IPS-18a (cell line): Measurements from ENCODE around the gene HMX1.

ENCODE experiments used
- H3K27ac ChIP-seq: one replicate; pipeline ENCODE4 v1.5.1; 2013; ENCODE audit warnings: low read length
- H3K27me3 ChIP-seq: one replicate; pipeline ENCODE4 v1.6.1; 2013; ENCODE audit warnings: mild to moderate bottlenecking, low read length; ENCODE audit not compliant: control insufficient read depth, insufficient read depth
- H3K36me3 ChIP-seq: one replicate; pipeline ENCODE4 v1.6.1; 2013; ENCODE audit warnings: low read depth, low read length; ENCODE audit not compliant: control insufficient read depth
- H3K4me1 ChIP-seq: one replicate; pipeline ENCODE4 v1.6.1; 2013; ENCODE audit warnings: low read depth, low read length; ENCODE audit not compliant: control insufficient read depth
- H3K4me3 ChIP-seq: one replicate; pipeline ENCODE4 v1.5.1; 2013; ENCODE audit warnings: low read length
- H3K9ac ChIP-seq: one replicate; pipeline ENCODE4 v1.6.1; 2013; ENCODE audit warnings: mild to moderate bottlenecking, low read length, moderate library complexity
- H3K9me3 ChIP-seq: one replicate; pipeline ENCODE4 v1.6.1; 2013; ENCODE audit warnings: low read depth, low read length; ENCODE audit not compliant: control insufficient read depth

Gene HMX1

DNA sequence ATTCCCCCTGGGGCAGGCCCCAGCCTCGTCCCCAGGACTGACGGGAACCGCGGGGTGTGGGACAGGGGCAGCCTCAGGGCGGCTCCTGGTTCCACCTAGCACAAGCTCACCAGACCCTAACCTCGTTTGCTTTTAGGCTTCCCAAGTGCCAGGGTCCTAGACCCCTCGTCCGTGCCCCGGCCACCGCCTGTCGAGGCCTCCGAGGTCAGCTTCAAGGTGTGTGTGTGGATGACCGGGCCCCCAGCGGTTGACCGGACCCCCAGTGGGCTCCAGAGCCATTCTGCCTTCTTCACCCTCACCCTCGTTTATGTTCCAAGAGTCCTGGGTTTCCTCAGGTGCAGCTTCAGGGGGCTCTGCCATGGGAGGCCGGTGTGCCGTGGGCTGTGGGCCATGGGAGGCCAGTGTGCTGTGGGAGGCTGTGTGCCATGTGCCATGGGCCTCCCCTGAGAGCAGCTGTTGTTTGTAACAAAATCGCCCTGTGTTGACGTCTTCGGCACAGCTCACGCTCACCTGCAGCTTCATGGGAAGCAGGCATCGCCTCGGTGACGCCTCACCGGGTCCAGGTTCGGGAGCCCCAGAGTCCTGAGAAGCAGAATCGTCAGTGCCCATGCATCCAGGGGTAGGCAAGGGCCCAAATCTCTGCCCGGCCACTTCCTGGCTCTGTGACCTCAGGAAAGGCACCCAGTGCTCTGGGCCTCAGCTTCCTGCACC is 43.0 kb upstream of the HMX1 start:
- Histone ChIP-seq H3K9ac (no peak overlapping the region), H3K9me3 (no peaks in the 10 kb centered on the region), H3K27ac (no peak overlapping the region), H3K36me3 (no peaks in the 10 kb centered on the region), H3K27me3 (peaks cover 8% of the 10 kb centered on the region), H3K4me1 (no peaks in the 10 kb centered on the region), H3K4me3 (no peak overlapping the region)

DNA sequence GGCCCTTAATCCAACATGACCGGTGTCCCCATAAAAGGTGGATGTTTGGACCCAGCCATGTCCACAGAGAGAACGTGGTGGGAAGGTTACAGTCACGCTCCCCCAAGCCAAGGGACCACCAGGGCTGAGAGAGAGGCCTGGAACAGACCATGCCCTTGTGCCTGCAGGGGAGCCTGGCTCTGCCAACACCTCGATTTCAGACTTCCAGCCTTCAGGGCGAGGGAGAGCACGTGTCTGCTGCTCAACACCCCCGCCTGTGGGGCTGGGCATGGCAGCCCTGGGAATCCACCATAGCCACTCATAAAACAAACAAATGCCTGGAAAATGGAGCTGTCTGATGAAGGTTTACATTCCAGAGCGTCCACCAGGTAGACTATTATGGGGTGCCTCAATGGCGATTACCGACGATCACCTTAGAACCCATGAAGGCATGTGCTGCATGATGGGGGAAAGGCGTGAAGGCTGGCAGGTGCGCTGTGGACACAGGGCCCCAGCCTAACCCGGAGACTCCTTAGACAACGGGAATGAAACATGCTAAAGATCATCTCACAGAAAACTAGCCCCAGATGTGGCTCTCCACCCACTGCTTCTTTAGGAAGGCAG is 42.3 kb upstream of the HMX1 start:
- Histone ChIP-seq H3K9me3 (no peaks in the 10 kb centered on the region), H3K36me3 (no peaks in the 10 kb centered on the region), H3K27ac (no peak overlapping the region), H3K4me3 (no peak overlapping the region), H3K9ac (no peak overlapping the region), H3K4me1 (no peaks in the 10 kb centered on the region), H3K27me3 (peaks cover 8% of the 10 kb centered on the region)

GRCh38 chr4:8913121-8913857 is 41.6 kb upstream of the HMX1 start:
- Histone ChIP-seq H3K9ac (no peak overlapping the region), H3K4me1 (no peaks in the 10 kb centered on the region), H3K4me3 (no peak overlapping the region), H3K27me3 (peaks cover 3% of the 10 kb centered on the region), H3K27ac (no peak overlapping the region), H3K36me3 (no peaks in the 10 kb centered on the region), H3K9me3 (no peaks in the 10 kb centered on the region)

DNA sequence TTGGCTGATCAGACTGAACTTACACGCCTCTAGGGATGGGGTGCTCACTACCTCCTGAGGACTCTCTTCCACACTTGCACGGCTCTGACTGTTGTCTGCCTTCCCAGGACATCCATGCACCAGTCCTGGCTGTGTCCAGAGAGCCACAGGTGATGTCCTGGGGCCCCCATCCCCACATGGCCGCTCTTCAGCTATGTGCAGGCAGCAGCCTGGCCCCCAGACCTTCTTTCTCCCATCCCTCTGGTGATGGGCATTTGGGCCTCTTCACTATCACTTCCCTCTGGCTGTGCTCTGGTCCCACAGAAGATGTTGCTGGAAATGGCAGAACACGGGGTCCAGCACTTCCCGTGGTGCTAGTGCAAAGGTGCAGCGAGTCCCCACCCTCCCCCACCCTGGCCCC is 40.9 kb upstream of the HMX1 start:
- no peak overlapping the region for H3K27ac ChIP-seq
- H3K4me1 ChIP-seq = no peaks in the 10 kb centered on the region

GRCh38 chr4:8912089-8912455 is 40.4 kb upstream of the HMX1 start:
- Histone ChIP-seq H3K27me3 (no peaks in the 10 kb centered on the region), H3K36me3 (no peaks in the 10 kb centered on the region), H3K4me1 (no peaks in the 10 kb centered on the region)

More for the DNA sequence above, 40.9 kb upstream of the HMX1 start:
- H3K27me3 ChIP-seq = no peaks in the 10 kb centered on the region
- no peaks in the 10 kb centered on the region for H3K9me3 ChIP-seq
- no peaks in the 10 kb centered on the region for H3K36me3 ChIP-seq
- H3K4me3 ChIP-seq = no peak overlapping the region
- no peak overlapping the region for H3K9ac ChIP-seq

GRCh38 chr4:8911316-8912088 is 39.9 kb upstream of the HMX1 start:
- H3K36me3 ChIP-seq = no peaks in the 10 kb centered on the region
- H3K27ac ChIP-seq = no peak overlapping the region
- H3K9ac ChIP-seq = no peak overlapping the region
- no peak overlapping the region for H3K4me3 ChIP-seq
- H3K27me3 ChIP-seq = no peaks in the 10 kb centered on the region
- no peaks in the 10 kb centered on the region for H3K4me1 ChIP-seq
- H3K9me3 ChIP-seq = no peaks in the 10 kb centered on the region

More at GRCh38 chr4:8912089-8912455, 40.4 kb upstream of the HMX1 start:
- H3K9ac ChIP-seq = no peak overlapping the region
- no peak overlapping the region for H3K27ac ChIP-seq
- H3K9me3 ChIP-seq = no peaks in the 10 kb centered on the region
- H3K4me3 ChIP-seq = no peak overlapping the region

- no peak overlapping the region for H3K9ac ChIP-seq
- no peak overlapping the region for H3K27ac ChIP-seq
- H3K36me3 ChIP-seq = no peaks in the 10 kb centered on the region
- no peak overlapping the region for H3K4me3 ChIP-seq
- H3K27me3 ChIP-seq = no peaks in the 10 kb centered on the region
- H3K9me3 ChIP-seq = no peaks in the 10 kb centered on the region
- H3K4me1 ChIP-seq = no peaks in the 10 kb centered on the region
Measured at GRCh38 chr4:8910822-8911315, 39.2 kb upstream of the HMX1 start.

GRCh38 chr4:8910100-8910821 is 38.6 kb upstream of the HMX1 start:
- H3K4me3 ChIP-seq = no peak overlapping the region
- no peak overlapping the region for H3K9ac ChIP-seq
- H3K27me3 ChIP-seq = no peaks in the 10 kb centered on the region
- no peaks in the 10 kb centered on the region for H3K9me3 ChIP-seq
- H3K4me1 ChIP-seq = no peaks in the 10 kb centered on the region
- no peaks in the 10 kb centered on the region for H3K36me3 ChIP-seq
- H3K27ac ChIP-seq = no peak overlapping the region

DNA sequence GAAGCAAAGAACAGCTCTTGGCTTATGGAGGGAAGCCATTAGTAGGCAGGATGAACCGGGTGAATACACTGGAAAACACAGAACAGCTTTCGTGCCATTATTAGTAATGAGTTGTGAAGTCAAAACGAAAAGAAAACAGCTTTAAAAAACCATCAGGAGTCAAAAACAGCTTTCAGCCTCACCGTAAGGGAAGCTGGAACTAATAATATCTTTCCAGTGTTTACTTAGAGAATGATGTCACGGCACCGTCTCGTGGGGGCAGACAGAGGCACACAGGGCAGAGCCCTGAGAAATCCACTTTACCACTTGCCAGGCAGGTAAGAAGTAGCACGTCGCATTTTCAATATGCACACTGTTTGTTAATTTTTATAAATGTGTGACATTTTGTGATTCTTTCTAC is 37.9 kb upstream of the HMX1 start:
- Histone ChIP-seq H3K4me1 (no peaks in the 10 kb centered on the region), H3K9me3 (no peaks in the 10 kb centered on the region), H3K27me3 (no peaks in the 10 kb centered on the region), H3K27ac (no peak overlapping the region), H3K9ac (no peak overlapping the region), H3K36me3 (no peaks in the 10 kb centered on the region), H3K4me3 (no peak overlapping the region)

DNA sequence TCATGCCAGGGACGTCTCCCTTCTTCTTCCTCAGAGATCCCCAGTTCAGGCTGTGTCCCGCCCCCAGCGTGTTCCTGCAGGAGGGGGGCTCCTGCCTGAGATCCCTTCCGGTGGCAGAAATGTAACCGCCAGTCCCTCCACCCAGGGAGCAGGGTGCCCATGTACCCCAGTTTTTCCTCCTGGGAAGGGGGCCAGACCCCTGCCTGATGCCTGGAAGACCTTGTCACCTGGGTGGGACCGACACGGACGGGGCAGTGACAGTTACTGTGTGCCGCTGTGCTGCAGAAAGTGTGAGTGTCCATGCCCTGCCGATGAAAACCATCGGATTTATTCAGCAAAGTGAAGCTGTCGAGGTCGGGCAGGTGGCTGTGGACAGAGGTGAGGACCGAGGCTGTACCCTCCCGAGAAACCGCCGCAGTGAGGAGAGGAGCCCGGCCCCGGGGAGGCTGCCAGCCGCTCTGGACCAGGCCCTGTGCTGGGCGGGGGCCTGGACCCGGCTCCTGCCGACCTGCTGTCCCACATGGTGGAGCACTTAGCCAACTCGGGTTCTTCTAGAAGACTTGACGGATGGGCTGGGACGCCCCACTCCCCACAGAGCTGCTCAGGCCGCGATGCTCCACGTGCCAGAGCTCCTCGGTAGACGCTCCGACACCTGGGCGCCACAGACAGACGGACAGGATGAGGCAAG is 36.7 kb upstream of the HMX1 start:
- Histone ChIP-seq H3K36me3 (no peaks in the 10 kb centered on the region), H3K27ac (no peak overlapping the region), H3K4me1 (no peaks in the 10 kb centered on the region), H3K27me3 (no peaks in the 10 kb centered on the region), H3K9me3 (no peaks in the 10 kb centered on the region), H3K9ac (no peak overlapping the region), H3K4me3 (no peak overlapping the region)
